Brain pericyte (primary cell): Measurements from ENCODE around the gene RNF212B.
"Not testable (repeated sequence)": the region's sequence is repeated elsewhere in the genome, so short reads cannot be mapped to it uniquely, and the experiment has no call there.

Experiments used
- DNase-seq: peaks from one replicate; pipeline ENCODE4 v3.0.0-alpha.2; 2012; ENCODE audit warnings: low read depth, low spot score

Gene RNF212B

GRCh38 chr14:23237772-23238594 lies at the start of gene RNF212B:
Gene RNF212B (plus strand): TSS chr14:23237936. CDS start chr14:23240346, 2,410 bp downstream.
- DNase-seq = no peak

GRCh38 chr14:23193432-23193831 lies 44.3 kb upstream of the RNF212B start:
- DNase-seq = no peak

- DNase-seq = no peak
Measured at GRCh38 chr14:23195552-23196101, 42.1 kb upstream of the RNF212B start.

GRCh38 chr14:23196487-23196886 lies 41.2 kb upstream of the RNF212B start:
- DNase-seq = not testable (repeated sequence)

- not testable (repeated sequence) for DNase-seq
Measured at GRCh38 chr14:23199141-23199540, 38.6 kb upstream of the RNF212B start.

GRCh38 chr14:23202001-23202400 lies 35.7 kb upstream of the RNF212B start:
- no peak for DNase-seq

- no peak for DNase-seq
Measured at GRCh38 chr14:23206422-23207145, 31.2 kb upstream of the RNF212B start.

- no peak for DNase-seq
Measured at GRCh38 chr14:23207146-23207540, 30.6 kb upstream of the RNF212B start.

GRCh38 chr14:23208324-23208723 lies 29.4 kb upstream of the RNF212B start:
- DNase-seq = no peak

GRCh38 chr14:23209651-23210423 lies 27.9 kb upstream of the RNF212B start:
- no peak for DNase-seq

- DNase-seq = no peak
Measured at GRCh38 chr14:23215421-23215820, 22.3 kb upstream of the RNF212B start.

GRCh38 chr14:23217032-23218020 lies 20.4 kb upstream of the RNF212B start:
- DNase-seq = no peak

- no peak for DNase-seq
Measured at GRCh38 chr14:23219075-23219474, 18.7 kb upstream of the RNF212B start.

- not testable (repeated sequence) for DNase-seq
Measured at GRCh38 chr14:23224958-23225357, 12.8 kb upstream of the RNF212B start.

- DNase-seq = no peak
Measured at GRCh38 chr14:23227566-23227965, 10.2 kb upstream of the RNF212B start.

GRCh38 chr14:23228812-23229211 lies 8.9 kb upstream of the RNF212B start:
- DNase-seq = no peak

- not testable (repeated sequence) for DNase-seq
Measured at GRCh38 chr14:23232241-23232808, 5.4 kb upstream of the RNF212B start.

GRCh38 chr14:23240661-23241060 lies 2.9 kb downstream of the RNF212B start:
- DNase-seq = no peak

GRCh38 chr14:23241061-23241715 lies 3.5 kb downstream of the RNF212B start:
- DNase-seq = not testable (repeated sequence)

GRCh38 chr14:23242076-23242475 lies 4.3 kb downstream of the RNF212B start:
- DNase-seq = no peak
